GM06990 (cell line): ENCODE results near the gene ZNF488.

Experiments used
- DNase-seq: peaks from one replicate; pipeline ENCODE4 v3.0.0-alpha.2; 2011; ENCODE audit not compliant: insufficient read length; ENCODE audit errors: extremely low read depth
- H3K27me3 ChIP-seq: replicated peaks from 2 replicates; pipeline ENCODE4 v1.6.0; 2011; ENCODE audit warnings: low read length; ENCODE audit not compliant: control insufficient read depth, insufficient read depth
- H3K36me3 ChIP-seq: 2 replicates; pipeline ENCODE4 v1.5.1; 2011; ENCODE audit warnings: low read length; ENCODE audit not compliant: control insufficient read depth, insufficient read depth
- H3K4me3 ChIP-seq: replicated peaks from 2 replicates; pipeline ENCODE4 v1.5.1; 2011; ENCODE audit warnings: low read depth, mild to moderate bottlenecking, control low read depth, low read length
- TF ChIP-seq, protein P1 (sequence below): IDR thresholded peaks from 2 replicates; pipeline ENCODE4 v1.5.1; 2011; ENCODE audit warnings: low read length, control low read depth, mild to moderate bottlenecking, inconsistent platforms; ENCODE audit not compliant: insufficient read depth, poor library complexity, severe bottlenecking

Gene ZNF488

DNA sequence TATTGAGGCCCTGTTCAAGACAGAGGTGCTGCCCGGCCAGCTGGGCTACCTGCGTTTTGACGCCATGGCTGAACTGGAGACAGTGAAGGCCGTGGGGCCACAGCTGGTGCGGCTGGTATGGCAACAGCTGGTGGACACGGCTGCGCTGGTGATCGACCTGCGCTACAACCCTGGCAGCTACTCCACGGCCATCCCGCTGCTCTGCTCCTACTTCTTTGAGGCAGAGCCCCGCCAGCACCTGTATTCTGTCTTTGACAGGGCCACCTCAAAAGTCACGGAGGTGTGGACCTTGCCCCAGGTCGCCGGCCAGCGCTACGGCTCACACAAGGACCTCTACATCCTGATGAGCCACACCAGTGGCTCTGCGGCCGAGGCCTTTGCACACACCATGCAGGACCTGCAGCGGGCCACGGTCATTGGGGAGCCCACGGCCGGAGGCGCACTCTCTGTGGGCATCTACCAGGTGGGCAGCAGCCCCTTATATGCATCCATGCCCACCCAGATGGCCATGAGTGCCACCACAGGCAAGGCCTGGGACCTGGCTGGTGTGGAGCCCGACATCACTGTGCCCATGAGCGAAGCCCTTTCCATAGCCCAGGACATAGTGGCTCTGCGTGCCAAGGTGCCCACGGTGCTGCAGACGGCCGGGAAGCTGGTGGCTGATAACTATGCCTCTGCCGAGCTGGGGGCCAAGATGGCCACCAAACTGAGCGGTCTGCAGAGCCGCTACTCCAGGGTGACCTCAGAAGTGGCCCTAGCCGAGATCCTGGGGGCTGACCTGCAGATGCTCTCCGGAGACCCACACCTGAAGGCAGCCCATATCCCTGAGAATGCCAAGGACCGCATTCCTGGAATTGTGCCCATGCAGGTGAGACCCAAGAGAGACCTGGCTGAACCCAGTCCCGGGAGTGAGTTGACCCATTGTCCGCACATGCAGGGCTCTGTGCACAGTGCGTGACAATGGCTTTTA is 33.1 kb downstream of the ZNF488 start:
- Histone ChIP-seq H3K36me3 (no peaks in the 10 kb centered on the region), H3K4me3 (no peak overlapping the region), H3K27me3 (no peaks in the 10 kb centered on the region; the same call in none of the 2 replicates)
- no peak for DNase-seq
- TF ChIP-seq, protein P1, sequence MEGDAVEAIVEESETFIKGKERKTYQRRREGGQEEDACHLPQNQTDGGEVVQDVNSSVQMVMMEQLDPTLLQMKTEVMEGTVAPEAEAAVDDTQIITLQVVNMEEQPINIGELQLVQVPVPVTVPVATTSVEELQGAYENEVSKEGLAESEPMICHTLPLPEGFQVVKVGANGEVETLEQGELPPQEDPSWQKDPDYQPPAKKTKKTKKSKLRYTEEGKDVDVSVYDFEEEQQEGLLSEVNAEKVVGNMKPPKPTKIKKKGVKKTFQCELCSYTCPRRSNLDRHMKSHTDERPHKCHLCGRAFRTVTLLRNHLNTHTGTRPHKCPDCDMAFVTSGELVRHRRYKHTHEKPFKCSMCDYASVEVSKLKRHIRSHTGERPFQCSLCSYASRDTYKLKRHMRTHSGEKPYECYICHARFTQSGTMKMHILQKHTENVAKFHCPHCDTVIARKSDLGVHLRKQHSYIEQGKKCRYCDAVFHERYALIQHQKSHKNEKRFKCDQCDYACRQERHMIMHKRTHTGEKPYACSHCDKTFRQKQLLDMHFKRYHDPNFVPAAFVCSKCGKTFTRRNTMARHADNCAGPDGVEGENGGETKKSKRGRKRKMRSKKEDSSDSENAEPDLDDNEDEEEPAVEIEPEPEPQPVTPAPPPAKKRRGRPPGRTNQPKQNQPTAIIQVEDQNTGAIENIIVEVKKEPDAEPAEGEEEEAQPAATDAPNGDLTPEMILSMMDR: no peak

DNA sequence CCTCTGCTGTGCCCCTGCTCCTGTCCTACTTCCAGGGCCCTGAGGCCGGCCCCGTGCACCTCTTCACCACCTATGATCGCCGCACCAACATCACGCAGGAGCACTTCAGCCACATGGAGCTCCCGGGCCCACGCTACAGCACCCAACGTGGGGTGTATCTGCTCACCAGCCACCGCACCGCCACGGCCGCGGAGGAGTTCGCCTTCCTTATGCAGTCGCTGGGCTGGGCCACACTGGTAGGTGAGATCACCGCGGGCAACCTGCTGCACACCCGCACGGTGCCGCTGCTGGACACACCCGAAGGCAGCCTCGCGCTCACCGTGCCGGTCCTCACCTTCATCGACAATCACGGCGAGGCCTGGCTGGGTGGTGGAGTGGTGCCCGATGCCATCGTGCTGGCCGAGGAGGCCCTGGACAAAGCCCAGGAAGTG is 34.1 kb downstream of the ZNF488 start:
- Histone ChIP-seq H3K27me3 (no peaks in the 10 kb centered on the region; the same call in none of the 2 replicates), H3K36me3 (no peaks in the 10 kb centered on the region), H3K4me3 (no peak overlapping the region)
- TF ChIP-seq, protein P1: no peak
- no peak for DNase-seq

DNA sequence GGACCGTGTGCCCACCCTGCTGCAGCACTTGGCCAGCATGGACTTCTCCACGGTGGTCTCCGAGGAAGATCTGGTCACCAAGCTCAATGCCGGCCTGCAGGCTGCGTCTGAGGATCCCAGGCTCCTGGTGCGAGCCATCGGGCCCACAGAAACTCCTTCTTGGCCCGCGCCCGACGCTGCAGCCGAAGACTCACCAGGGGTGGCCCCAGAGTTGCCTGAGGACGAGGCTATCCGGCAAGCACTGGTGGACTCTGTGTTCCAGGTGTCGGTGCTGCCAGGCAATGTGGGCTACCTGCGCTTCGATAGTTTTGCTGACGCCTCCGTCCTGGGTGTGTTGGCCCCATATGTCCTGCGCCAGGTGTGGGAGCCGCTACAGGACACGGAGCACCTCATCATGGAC is 34.6 kb downstream of the ZNF488 start:
- H3K27me3 ChIP-seq: no peaks in the 10 kb centered on the region; the same call in none of the 2 replicates
- H3K4me3 ChIP-seq: no peak overlapping the region
- no peaks in the 10 kb centered on the region for H3K36me3 ChIP-seq
- DNase-seq: no peak
- TF ChIP-seq, protein P1: no peak

DNA sequence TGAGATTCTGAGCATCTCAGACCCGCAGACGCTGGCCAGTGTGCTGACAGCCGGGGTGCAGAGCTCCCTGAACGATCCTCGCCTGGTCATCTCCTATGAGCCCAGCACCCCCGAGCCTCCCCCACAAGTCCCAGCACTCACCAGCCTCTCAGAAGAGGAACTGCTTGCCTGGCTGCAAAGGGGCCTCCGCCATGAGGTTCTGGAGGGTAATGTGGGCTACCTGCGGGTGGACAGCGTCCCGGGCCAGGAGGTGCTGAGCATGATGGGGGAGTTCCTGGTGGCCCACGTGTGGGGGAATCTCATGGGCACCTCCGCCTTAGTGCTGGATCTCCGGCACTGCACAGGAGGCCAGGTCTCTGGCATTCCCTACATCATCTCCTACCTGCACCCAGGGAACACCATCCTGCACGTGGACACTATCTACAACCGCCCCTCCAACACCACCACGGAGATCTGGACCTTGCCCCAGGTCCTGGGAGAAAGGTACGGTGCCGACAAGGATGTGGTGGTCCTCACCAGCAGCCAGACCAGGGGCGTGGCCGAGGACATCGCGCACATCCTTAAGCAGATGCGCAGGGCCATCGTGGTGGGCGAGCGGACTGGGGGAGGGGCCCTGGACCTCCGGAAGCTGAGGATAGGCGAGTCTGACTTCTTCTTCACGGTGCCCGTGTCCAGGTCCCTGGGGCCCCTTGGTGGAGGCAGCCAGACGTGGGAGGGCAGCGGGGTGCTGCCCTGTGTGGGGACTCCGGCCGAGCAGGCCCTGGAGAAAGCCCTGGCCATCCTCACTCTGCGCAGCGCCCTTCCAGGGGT is 35.2 kb downstream of the ZNF488 start:
- TF ChIP-seq, protein P1: no peak
- no peak overlapping the region for H3K4me3 ChIP-seq
- H3K36me3 ChIP-seq: no peaks in the 10 kb centered on the region
- no peak for DNase-seq
- H3K27me3 ChIP-seq: no peaks in the 10 kb centered on the region; the same call in none of the 2 replicates

DNA sequence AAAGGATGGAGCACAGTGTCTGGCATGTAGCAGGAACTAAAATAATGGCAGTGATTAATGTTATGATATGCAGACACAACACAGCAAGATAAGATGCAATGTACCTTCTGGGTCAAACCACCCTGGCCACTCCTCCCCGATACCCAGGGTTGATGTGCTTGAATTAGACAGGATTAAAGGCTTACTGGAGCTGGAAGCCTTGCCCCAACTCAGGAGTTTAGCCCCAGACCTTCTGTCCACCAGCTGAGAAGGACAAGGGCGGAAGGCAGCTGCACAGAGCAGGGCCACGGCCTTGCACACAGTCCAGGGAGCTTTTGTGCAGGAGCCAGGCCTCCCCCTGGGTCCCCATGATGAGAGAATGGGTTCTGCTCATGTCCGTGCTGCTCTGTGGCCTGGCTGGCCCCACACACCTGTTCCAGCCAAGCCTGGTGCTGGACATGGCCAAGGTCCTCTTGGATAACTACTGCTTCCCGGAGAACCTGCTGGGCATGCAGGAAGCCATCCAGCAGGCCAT is 35.9 kb downstream of the ZNF488 start, which contains the start of gene RBP3:
Gene RBP3, plus strand, starts transcription at position 226 of the 514 bp plus-strand sequence. Its CDS starts 122 bp downstream, at position 348.
- TF ChIP-seq, protein P1: no peak
- DNase-seq: no peak
- Histone ChIP-seq H3K4me3 (no peak within 1 kb of the TSS), H3K27me3 (no peaks in the 10 kb centered on the region; the same call in none of the 2 replicates), H3K36me3 (no peaks in the 10 kb centered on the region)
